ENCODE measurements around the gene SVIL.

DNA sequence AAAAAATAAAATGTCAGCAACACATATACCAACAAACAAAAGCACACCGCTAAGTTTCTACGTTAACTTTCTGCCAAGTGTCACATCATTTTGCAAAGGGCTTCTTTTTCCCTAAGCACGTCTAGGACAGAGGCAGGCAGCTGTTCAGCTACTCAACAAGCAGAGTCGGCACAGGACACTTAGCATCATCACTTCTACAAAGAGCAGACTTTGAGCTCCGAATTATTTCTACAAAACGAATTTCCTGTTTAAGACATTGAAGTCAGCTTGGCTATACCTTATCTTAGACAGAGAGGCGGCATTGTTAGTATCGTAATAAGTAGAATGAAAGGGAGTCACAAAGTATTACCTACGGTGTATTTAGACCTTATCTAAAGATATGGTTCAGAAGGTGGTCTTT is 110.1 kb downstream of the SVIL start:
- no peak for TF ChIP-seq POLR2A (IDR thresholded peaks at IDR 0.05)
- TF ChIP-seq, protein P1, sequence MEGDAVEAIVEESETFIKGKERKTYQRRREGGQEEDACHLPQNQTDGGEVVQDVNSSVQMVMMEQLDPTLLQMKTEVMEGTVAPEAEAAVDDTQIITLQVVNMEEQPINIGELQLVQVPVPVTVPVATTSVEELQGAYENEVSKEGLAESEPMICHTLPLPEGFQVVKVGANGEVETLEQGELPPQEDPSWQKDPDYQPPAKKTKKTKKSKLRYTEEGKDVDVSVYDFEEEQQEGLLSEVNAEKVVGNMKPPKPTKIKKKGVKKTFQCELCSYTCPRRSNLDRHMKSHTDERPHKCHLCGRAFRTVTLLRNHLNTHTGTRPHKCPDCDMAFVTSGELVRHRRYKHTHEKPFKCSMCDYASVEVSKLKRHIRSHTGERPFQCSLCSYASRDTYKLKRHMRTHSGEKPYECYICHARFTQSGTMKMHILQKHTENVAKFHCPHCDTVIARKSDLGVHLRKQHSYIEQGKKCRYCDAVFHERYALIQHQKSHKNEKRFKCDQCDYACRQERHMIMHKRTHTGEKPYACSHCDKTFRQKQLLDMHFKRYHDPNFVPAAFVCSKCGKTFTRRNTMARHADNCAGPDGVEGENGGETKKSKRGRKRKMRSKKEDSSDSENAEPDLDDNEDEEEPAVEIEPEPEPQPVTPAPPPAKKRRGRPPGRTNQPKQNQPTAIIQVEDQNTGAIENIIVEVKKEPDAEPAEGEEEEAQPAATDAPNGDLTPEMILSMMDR (IDR thresholded peaks at IDR 0.05), result no peak
